HepG2 (cell line): ENCODE measurements around the gene TM4SF1. TPM values are rescaled to one million over a fixed set of nuclear protein-coding genes. Genes with fewer than 3 reads are reported as not detected.
A peak's percentile ranks its signal among the peaks of the same experiment; 100 is the strongest.

Experiments used
- ATF3 ChIP-seq: sonication (generic); formaldehyde crosslinking; IDR thresholded peaks from 2 replicates; pipeline ENCODE4 v1.4.0; 2020; ENCODE audit warnings: missing genetic modification reagents
- EEA1 ChIP-seq: sonication (generic); formaldehyde crosslinking; IDR thresholded peaks from 2 replicates; pipeline ENCODE4 v1.5.1; 2020; ENCODE audit warnings: mild to moderate bottlenecking, missing genetic modification reagents, borderline replicate concordance
- ETV5 ChIP-seq: IDR thresholded peaks from 2 replicates; pipeline ENCODE4 v1.6.1; 2018; ENCODE audit warnings: missing biosample characterization, missing genetic modification reagents, inconsistent platforms, borderline replicate concordance
- GMEB1 ChIP-seq: sonication (generic); formaldehyde crosslinking; IDR thresholded peaks from 2 replicates; pipeline ENCODE4 v1.5.1; 2020; ENCODE audit warnings: missing genetic modification reagents, mild to moderate bottlenecking, borderline replicate concordance
- ISX ChIP-seq: sonication (generic); formaldehyde crosslinking; conservative IDR thresholded peaks from 2 replicates; pipeline ENCODE4 v1.5.0; 2020; ENCODE audit warnings: missing genetic modification reagents
- KLF16 ChIP-seq, 2 experiments: sonication (generic) in 1 of 2; formaldehyde crosslinking in 1 of 2; IDR thresholded peaks; 2 replicates each; pipeline versions ENCODE4 v1.6.1 to v1.8.0; 2016 to 2023; ENCODE audit warnings: missing genetic modification reagents in 2 of 2, missing compliant biosample characterization in 1 of 2
- MED8 ChIP-seq: sonication (generic); formaldehyde crosslinking; IDR thresholded peaks from 2 replicates; pipeline ENCODE4 v1.8.1; 2023; ENCODE audit warnings: mild to moderate bottlenecking, missing genetic modification reagents; ENCODE audit not compliant: insufficient replicate concordance
- NKX3-1 ChIP-seq: sonication (generic); formaldehyde crosslinking; IDR thresholded peaks from 2 replicates; pipeline ENCODE4 v1.5.0; 2020; ENCODE audit warnings: missing genetic modification reagents
- PHF8 ChIP-seq: sonication (generic); formaldehyde crosslinking; IDR thresholded peaks from 2 replicates; pipeline ENCODE4 v1.5.0; 2020; ENCODE audit warnings: missing genetic modification reagents
- PLSCR1 ChIP-seq: sonication (generic); formaldehyde crosslinking; IDR thresholded peaks from 2 replicates; pipeline ENCODE4 v1.5.0; 2020; ENCODE audit warnings: missing genetic modification reagents, mild to moderate bottlenecking, borderline replicate concordance
- POLR2A ChIP-seq, 2 experiments: IDR thresholded peaks; 2 replicates each; pipeline ENCODE4 v1.6.1; 2011; ENCODE audit warnings: low read depth in 2 of 2, low read length in 2 of 2, mild to moderate bottlenecking in 1 of 2, moderate library complexity in 1 of 2; ENCODE audit not compliant: insufficient read depth in 1 of 2
- RFXAP ChIP-seq: sonication (generic); formaldehyde crosslinking; IDR thresholded peaks from 2 replicates; pipeline ENCODE4 v1.4.0; 2020; ENCODE audit warnings: missing genetic modification reagents, borderline replicate concordance
- SAP130 ChIP-seq: IDR thresholded peaks from 2 replicates; pipeline ENCODE4 v1.6.1; 2016; ENCODE audit warnings: low read depth
- SMAD3 ChIP-seq: sonication (generic); formaldehyde crosslinking; IDR thresholded peaks from 2 replicates; pipeline ENCODE4 v1.4.0; 2020; ENCODE audit warnings: missing genetic modification reagents
- SNAI1 ChIP-seq: sonication (generic); formaldehyde crosslinking; IDR thresholded peaks from 2 replicates; pipeline ENCODE4 v1.5.0; 2020; ENCODE audit warnings: mild to moderate bottlenecking, missing genetic modification reagents, borderline replicate concordance
- TBX2 ChIP-seq: sonication (generic); formaldehyde crosslinking; IDR thresholded peaks from 2 replicates; pipeline ENCODE4 v1.5.0; 2020; ENCODE audit warnings: missing genetic modification reagents, mild to moderate bottlenecking, borderline replicate concordance
- TP53 ChIP-seq: sonication (generic); formaldehyde crosslinking; conservative IDR thresholded peaks from 2 replicates; pipeline ENCODE4 v1.4.0; 2020; ENCODE audit warnings: missing genetic modification reagents
- WIZ ChIP-seq: sonication (generic); formaldehyde crosslinking; IDR thresholded peaks from 2 replicates; pipeline ENCODE4 v1.5.1; 2020; ENCODE audit warnings: mild to moderate bottlenecking, missing genetic modification reagents
- YEATS2 ChIP-seq: sonication (generic); formaldehyde crosslinking; IDR thresholded peaks from 2 replicates; pipeline ENCODE4 v1.4.0; 2020; ENCODE audit warnings: missing genetic modification reagents, borderline replicate concordance
- ZNF446 ChIP-seq: sonication (generic); formaldehyde crosslinking; IDR thresholded peaks from 2 replicates; pipeline ENCODE4 v1.5.0; 2020; ENCODE audit warnings: mild to moderate bottlenecking, missing genetic modification reagents
- ZNF496 ChIP-seq: sonication (generic); formaldehyde crosslinking; IDR thresholded peaks from 2 replicates; pipeline ENCODE4 v1.8.1; 2023; ENCODE audit warnings: mild to moderate bottlenecking, moderate library complexity, missing genetic modification reagents; ENCODE audit not compliant: insufficient replicate concordance
- ZNF580 ChIP-seq: IDR thresholded peaks from 2 replicates; pipeline ENCODE4 v1.6.1; 2016; ENCODE audit warnings: low read depth, borderline replicate concordance
- ZNF670 ChIP-seq: sonication (generic); formaldehyde crosslinking; IDR thresholded peaks from 2 replicates; pipeline ENCODE4 v1.8.0; 2022; ENCODE audit warnings: mild to moderate bottlenecking, missing genetic modification reagents, borderline replicate concordance
- ZNF878 ChIP-seq: sonication (generic); formaldehyde crosslinking; IDR thresholded peaks from 2 replicates; pipeline ENCODE4 v1.8.1; 2023; ENCODE audit warnings: mild to moderate bottlenecking, missing genetic modification reagents, moderate library complexity
- ZSCAN31 ChIP-seq: sonication (generic); formaldehyde crosslinking; IDR thresholded peaks from 2 replicates; pipeline ENCODE4 v1.5.0; 2020; ENCODE audit warnings: low read depth, mild to moderate bottlenecking, missing genetic modification reagents
- polyA plus RNA-seq, 8 experiments: library from polyadenylated mRNA; depleted of rRNA in 3 of 8; stranded (reverse) in 7 of 8; unstranded in 1 of 8; fragments of >200 nt; fragmentation: Illumina TruSeq in 4 of 8; extraction: Trizol in 4 of 8; gene quantifications; 2 replicates each; pipeline versions ENCODE4 v1.2.1 to v1.2.3, GENCODE V29; 2011 to 2016; ENCODE audit warnings: low read depth in 4 of 8, missing spikeins in 1 of 8, mixed read lengths in 1 of 8; ENCODE audit not compliant: insufficient read depth in 1 of 8
- total RNA-seq, 5 experiments: library from RNA; depleted of rRNA; stranded (reverse); fragments of >200 nt; fragmentation: Illumina TruSeq; extraction: Trizol; gene quantifications; 2 replicates each; pipeline ENCODE4 v1.2.3, GENCODE V29; 2016; ENCODE audit warnings: low read depth in 1 of 5
- TF ChIP-seq, protein P1 (sequence below): sonication (generic); formaldehyde crosslinking; IDR thresholded peaks from 2 replicates; pipeline ENCODE4 v1.4.0; 2020; ENCODE audit warnings: missing genetic modification reagents

Gene TM4SF1
- total and polyA plus RNA-seq, 2 of the 13 experiments (the other 11 are each of a cell fraction or from before 2014, with no cell fraction given), result 431 to 1,359 TPM

- TF ChIP-seq YEATS2 (peak; percentile 21; the same call in 1 of the 2 replicates), ISX (CRISPR knock-in tag) (no peak), SNAI1 (CRISPR knock-in tag) (no peak), TBX2 (CRISPR knock-in tag) (no peak; the same call in 1 of the 2 replicates), PHF8 (CRISPR knock-in tag) (peak; percentile 41), ETV5 (CRISPR knock-in tag) (no peak; the same call in 1 of the 2 replicates), NKX3-1 (peak; percentile 63; the same call in 1 of the 2 replicates), RFXAP (peak; percentile 89), ZNF496 (CRISPR knock-in tag) (no peak), SMAD3 (CRISPR knock-in tag) (no peak), EEA1 (CRISPR knock-in tag) (no peak), GMEB1 (CRISPR knock-in tag) (no peak), POLR2A (IDR thresholded peaks at IDR 0.05; ENCODE audit: insufficient read depth in 1 of 2, low read depth in 2 of 2, low read length in 2 of 2) (peak; percentile 82 to 99), ZNF446 (peak; percentile 61; the same call in 1 of the 2 replicates), PLSCR1 (CRISPR knock-in tag) (no peak), SAP130 (CRISPR knock-in tag) (peak; percentile 55; the same call in 1 of the 2 replicates), ATF3 (no peak), ZNF670 (CRISPR knock-in tag) (0 out of 2 replicates have a peak, but pooled peaks have one; percentile 5), WIZ (no peak), ZNF878 (CRISPR knock-in tag) (no peak), TP53 (CRISPR knock-in tag) (0 out of 2 replicates have a peak, but pooled peaks have one; percentile 12), ZNF580 (no peak; the same call in 1 of the 2 replicates), MED8 (CRISPR knock-in tag) (peak; percentile 15), ZSCAN31 (no peak), KLF16 (CRISPR knock-in tag; IDR thresholded peaks at IDR 0.05) (peak in 1 of 2 experiments; percentile 61; a peak in 1 of 4 replicates)
- TF ChIP-seq, protein P1, sequence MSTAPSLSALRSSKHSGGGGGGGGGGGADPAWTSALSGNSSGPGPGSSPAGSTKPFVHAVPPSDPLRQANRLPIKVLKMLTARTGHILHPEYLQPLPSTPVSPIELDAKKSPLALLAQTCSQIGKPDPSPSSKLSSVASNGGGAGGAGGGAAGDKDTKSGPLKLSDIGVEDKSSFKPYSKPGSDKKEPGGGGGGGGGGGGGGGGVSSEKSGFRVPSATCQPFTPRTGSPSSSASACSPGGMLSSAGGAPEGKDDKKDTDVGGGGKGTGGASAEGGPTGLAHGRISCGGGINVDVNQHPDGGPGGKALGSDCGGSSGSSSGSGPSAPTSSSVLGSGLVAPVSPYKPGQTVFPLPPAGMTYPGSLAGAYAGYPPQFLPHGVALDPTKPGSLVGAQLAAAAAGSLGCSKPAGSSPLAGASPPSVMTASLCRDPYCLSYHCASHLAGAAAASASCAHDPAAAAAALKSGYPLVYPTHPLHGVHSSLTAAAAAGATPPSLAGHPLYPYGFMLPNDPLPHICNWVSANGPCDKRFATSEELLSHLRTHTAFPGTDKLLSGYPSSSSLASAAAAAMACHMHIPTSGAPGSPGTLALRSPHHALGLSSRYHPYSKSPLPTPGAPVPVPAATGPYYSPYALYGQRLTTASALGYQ, result peak; percentile 43; the same call in 1 of the 2 replicates
These were observed 8.3 kb upstream of the TM4SF1 start (continued) for GRCh38 chr3:149385617-149386298.
